AG04449 (cell line): ENCODE measurements around the gene TIMM21.

Source experiments
- CTCF ChIA-PET: fragments of 350-600 bp; formaldehyde crosslinking; extraction: SDS; loops from one replicate; lab custom pipeline; 2021; ENCODE audit warnings: antibody characterized with exemption; lab: Yijun Ruan, JAX
- POLR2A ChIA-PET: fragments of 400-600, 350-600 bp; formaldehyde crosslinking; extraction: SDS; loops from one replicate; lab custom pipeline; 2020; ENCODE audit warnings: antibody characterized with exemption, inconsistent platforms; lab: Yijun Ruan, JAX
- DNase-seq: peaks from one replicate; pipeline ENCODE4 v3.0.0-alpha.2; 2010; ENCODE audit warnings: low read depth, low spot score
- H3K4me3 ChIP-seq: 2 replicates; pipeline ENCODE4 v1.5.1; 2011; ENCODE audit warnings: low read depth, mild to moderate bottlenecking, control low read depth, low read length
- TF ChIP-seq, protein P1 (sequence below): IDR thresholded peaks from one replicate; pipeline ENCODE4 v1.5.1; 2011; ENCODE audit warnings: mild to moderate bottlenecking, moderate library complexity, low read length, control low read depth, inconsistent platforms; ENCODE audit not compliant: insufficient read depth; ENCODE audit errors: missing control alignments

Gene TIMM21

DNA sequence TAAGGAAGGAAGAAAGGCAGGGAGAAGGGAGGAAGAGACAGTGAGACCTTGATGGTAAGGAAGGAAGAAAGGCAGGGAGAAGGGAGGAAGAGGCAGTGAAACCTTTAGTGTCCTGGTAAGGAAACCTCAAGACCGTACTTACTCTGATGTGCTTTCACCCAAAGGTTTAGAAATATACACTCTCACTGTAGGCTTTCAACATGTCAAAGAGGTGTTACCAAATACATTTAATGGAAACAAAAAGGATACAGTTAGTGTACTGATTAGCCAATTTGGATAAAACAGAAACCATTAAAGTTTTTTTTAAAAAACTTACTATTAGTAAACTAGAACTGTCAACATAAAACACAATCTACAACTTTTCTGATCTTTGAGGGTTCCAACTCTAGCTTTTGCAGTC, 7.7 kb upstream of the TIMM21 start:
- ChIA-PET POLR2A (no interaction called here), CTCF (interaction anchor here (1.2 to 1.7 kb wide), 2 partner anchors 10 to 24 kb away, joined by 4 to 7 read pairs; no protein-coding TSS in a partner anchor)
- no peak for DNase-seq

DNA sequence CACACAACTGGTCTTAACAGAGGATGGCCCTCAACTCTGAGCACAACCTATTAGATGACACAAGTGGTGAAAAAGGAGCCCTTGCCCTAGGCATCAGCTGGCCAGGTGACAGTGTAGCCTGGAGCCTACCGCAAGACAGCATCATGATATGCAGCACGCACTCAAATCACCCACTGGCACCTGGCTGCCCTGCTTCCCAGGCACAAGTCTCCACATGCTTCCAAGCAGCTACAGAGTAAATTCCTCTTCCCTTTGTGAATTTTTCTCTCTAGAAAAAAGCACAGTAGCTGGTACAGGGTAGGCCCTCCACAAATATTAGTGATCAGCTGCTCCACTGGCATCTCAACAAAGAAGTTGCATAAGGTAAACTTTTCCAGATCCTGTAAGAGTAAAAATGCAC, 6.7 kb upstream of the TIMM21 start:
- ChIA-PET POLR2A (no interaction called here), CTCF (no interaction called here)
- DNase-seq = no peak
- TF ChIP-seq, protein P1, sequence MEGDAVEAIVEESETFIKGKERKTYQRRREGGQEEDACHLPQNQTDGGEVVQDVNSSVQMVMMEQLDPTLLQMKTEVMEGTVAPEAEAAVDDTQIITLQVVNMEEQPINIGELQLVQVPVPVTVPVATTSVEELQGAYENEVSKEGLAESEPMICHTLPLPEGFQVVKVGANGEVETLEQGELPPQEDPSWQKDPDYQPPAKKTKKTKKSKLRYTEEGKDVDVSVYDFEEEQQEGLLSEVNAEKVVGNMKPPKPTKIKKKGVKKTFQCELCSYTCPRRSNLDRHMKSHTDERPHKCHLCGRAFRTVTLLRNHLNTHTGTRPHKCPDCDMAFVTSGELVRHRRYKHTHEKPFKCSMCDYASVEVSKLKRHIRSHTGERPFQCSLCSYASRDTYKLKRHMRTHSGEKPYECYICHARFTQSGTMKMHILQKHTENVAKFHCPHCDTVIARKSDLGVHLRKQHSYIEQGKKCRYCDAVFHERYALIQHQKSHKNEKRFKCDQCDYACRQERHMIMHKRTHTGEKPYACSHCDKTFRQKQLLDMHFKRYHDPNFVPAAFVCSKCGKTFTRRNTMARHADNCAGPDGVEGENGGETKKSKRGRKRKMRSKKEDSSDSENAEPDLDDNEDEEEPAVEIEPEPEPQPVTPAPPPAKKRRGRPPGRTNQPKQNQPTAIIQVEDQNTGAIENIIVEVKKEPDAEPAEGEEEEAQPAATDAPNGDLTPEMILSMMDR = no peak
- no peak overlapping the region for H3K4me3 ChIP-seq

More for the DNA sequence above, 7.7 kb upstream of the TIMM21 start:
- TF ChIP-seq, protein P1 = no peak
- no peak overlapping the region for H3K4me3 ChIP-seq

DNA sequence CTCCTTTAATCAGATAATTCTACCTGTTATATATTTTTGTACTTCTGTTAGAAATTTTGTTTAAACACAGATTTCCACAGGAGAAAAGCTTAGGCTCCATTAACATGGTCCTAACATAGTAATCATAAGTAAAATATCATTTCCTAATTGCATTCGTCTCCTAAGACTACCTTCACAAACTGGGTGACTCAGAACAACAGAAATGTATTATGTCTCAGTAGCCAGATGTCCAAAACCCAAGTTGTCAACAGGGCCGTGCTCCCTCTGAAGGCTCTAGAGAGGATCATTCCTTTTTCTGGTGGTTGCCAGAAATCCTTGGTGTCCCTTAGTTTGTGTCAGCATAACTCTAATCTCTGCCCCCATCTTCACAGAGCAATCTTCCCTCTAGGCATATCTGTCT, 6.1 kb upstream of the TIMM21 start:
- POLR2A ChIA-PET = no interaction called here
- CTCF ChIA-PET = no interaction called here
- no peak overlapping the region for H3K4me3 ChIP-seq
- TF ChIP-seq, protein P1 = no peak
- DNase-seq = no peak

DNA sequence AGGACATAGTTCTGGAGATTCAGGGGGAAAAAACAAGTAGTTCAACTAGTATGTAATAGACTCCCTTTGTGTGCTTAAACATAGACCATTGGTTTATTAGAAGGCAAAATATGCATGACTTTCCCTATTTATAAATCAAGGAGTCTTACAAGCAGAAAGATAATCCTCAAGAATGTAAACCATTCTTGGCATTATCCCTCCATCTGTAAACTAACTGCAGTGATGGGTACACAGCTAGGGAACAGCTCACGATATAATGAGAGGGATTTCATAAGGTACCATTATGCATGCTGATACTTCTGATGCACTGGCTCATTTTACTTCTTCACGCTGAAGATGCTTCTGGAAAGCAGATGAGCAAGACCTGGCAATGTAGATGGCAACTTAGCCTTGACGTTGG, 1.6 kb upstream of the TIMM21 start:
- POLR2A ChIA-PET = no interaction called here
- TF ChIP-seq, protein P1 = no peak
- CTCF ChIA-PET = interaction anchor here (0.5 kb wide), 1 partner anchor 304 kb away, joined by 3 read pairs; no protein-coding TSS in a partner anchor
- peak; percentile 76 for DNase-seq
- H3K4me3 ChIP-seq = peak overlapping the region; percentile 66

DNA sequence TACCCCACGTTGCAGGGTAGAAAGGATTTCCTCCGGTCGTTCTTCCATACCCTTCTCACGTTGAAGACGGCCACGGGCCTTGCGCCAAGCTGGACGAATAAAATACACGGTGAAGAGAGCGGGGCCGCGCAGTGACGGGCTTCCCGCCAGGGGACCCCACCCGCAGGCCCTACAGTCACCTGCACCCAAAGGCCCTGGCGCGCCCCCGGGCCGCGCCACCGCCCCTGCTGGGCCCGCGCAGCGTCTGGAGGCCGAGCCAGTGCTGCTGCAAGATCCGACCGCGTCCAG, 888 bp upstream of the TIMM21 start:
- CTCF ChIA-PET = no interaction called here

DNA sequence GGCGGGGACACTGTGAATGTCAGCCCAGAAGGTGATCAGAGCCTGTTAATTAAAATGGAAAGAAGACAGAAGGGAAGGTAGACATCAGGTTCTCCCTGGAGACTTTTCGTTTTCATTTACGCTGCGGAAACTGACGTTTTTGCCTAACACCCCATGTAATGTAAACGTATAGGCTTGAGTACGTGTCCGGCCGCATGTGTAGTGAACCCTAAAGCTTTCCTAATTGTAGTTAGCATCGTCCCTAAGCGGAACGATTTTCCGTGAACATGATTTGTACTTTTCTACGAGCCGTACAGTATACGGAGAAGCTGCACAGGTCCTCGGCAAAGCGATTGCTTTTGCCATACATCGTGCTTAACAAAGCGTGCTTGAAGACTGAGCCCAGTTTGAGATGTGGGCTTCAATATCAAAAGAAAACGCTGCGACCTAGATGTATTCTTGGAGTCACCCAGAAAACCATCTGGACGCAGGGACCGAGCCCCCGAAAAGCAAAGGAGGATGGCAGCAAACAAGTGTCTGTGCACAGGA, 284 bp downstream of the TIMM21 start:
- peak overlapping the region; percentile 98 for H3K4me3 ChIP-seq
- ChIA-PET POLR2A (no interaction called here), CTCF (no interaction called here)
- TF ChIP-seq, protein P1 = no peak
- DNase-seq = no peak

More for the DNA sequence above, 888 bp upstream of the TIMM21 start:
- TF ChIP-seq, protein P1 = no peak
- peak overlapping the region; percentile 66 for H3K4me3 ChIP-seq
- DNase-seq = no peak
- POLR2A ChIA-PET = no interaction called here
